H1 (cell line): ENCODE measurements around the gene FGGY. TPM values are rescaled to one million over a fixed set of nuclear protein-coding genes. Genes with fewer than 3 reads are reported as not detected.

Experiments used
- CTCF ChIA-PET: fragments of 300-600 bp; sonication (Branson Sonifier 250); formaldehyde crosslinking; loops from one replicate; lab custom pipeline; 2021; ENCODE audit not compliant: partially characterized antibody; lab: Charles Lee
- POLR2A ChIA-PET: fragments of 300-600 bp; sonication (Branson Sonifier 250); formaldehyde crosslinking; loops from one replicate; lab custom pipeline; 2021; ENCODE audit warnings: inconsistent platforms; ENCODE audit not compliant: partially characterized antibody; lab: Charles Lee
- DNase-seq, 2 experiments: peaks; one replicate each; pipeline versions ENCODE4 v3.0.0 to v3.0.0-alpha.2; 2010 to 2022; ENCODE audit warnings: low spot score in 2 of 2, low read depth in 1 of 2, mixed read lengths in 1 of 2
- FAIRE-seq: peaks from 2 replicates; lab custom pipeline; 2011; peaks lifted over from hg19 to GRCh38; lab: Jason Lieb, UNC
- H2AFZ ChIP-seq: 2 replicates; pipeline ENCODE4 v1.8.1; 2012; ENCODE audit warnings: low read length, inconsistent platforms
- H2AK5ac ChIP-seq: 2 replicates; pipeline ENCODE4 v1.6.1; 2013; ENCODE audit warnings: low read depth, low read length
- H2BK120ac ChIP-seq: replicated peaks from 2 replicates; pipeline ENCODE3; 2013; ENCODE audit warnings: low read depth, low read length, inconsistent platforms
- H2BK12ac ChIP-seq: 2 replicates; pipeline ENCODE4 v1.6.1; 2013; ENCODE audit warnings: low read depth, low read length
- H2BK15ac ChIP-seq: 2 replicates; pipeline ENCODE4 v1.6.1; 2013; ENCODE audit warnings: low read length
- H2BK20ac ChIP-seq: 2 replicates; pipeline ENCODE4 v1.6.1; 2013; ENCODE audit warnings: low read length
- H2BK5ac ChIP-seq: 2 replicates; pipeline ENCODE4 v1.6.1; 2013; ENCODE audit warnings: low read depth, low read length
- H3K14ac ChIP-seq: 2 replicates; pipeline ENCODE4 v1.6.1; 2013; ENCODE audit warnings: inconsistent platforms; ENCODE audit not compliant: insufficient read length
- H3K18ac ChIP-seq: 2 replicates; pipeline ENCODE4 v1.6.1; 2013; ENCODE audit warnings: low read length; ENCODE audit errors: extremely low read depth
- H3K23ac ChIP-seq: 2 replicates; pipeline ENCODE4 v1.6.1; 2013; ENCODE audit warnings: inconsistent platforms; ENCODE audit not compliant: insufficient read length
- H3K23me2 ChIP-seq: 2 replicates; pipeline ENCODE4 v1.6.1; 2013; ENCODE audit warnings: low read depth, low read length
- H3K27ac ChIP-seq: 2 replicates; pipeline ENCODE4 v1.6.1; 2011; ENCODE audit warnings: low read depth, low read length, inconsistent platforms
- H3K27me3 ChIP-seq, 4 experiments: replicated peaks in 1 of 4; 1 replicate in 1 of 4; 2 replicates in 3 of 4; pipeline versions ENCODE4 v1.6.1 to v1.8.1; 2011 to 2013; ENCODE audit warnings: low read length in 3 of 4, mild to moderate bottlenecking in 3 of 4, inconsistent platforms in 2 of 4, mixed read lengths in 2 of 4, moderate library complexity in 1 of 4; ENCODE audit not compliant: control insufficient read depth in 3 of 4, insufficient read depth in 3 of 4; ENCODE audit errors: extremely low read depth in 1 of 4
- H3K36me3 ChIP-seq, 4 experiments: 2 replicates each; pipeline versions ENCODE4 v1.6.1 to v1.8.1; 2011 to 2013; ENCODE audit warnings: mild to moderate bottlenecking in 4 of 4, low read length in 3 of 4, moderate library complexity in 2 of 4, control low read depth in 1 of 4, inconsistent platforms in 1 of 4; ENCODE audit not compliant: insufficient read depth in 4 of 4, control insufficient read depth in 2 of 4
- H3K4ac ChIP-seq: replicated peaks from 2 replicates; pipeline ENCODE3; 2013; ENCODE audit warnings: low read length, low read depth, mixed read lengths, inconsistent platforms; ENCODE audit not compliant: insufficient read length
- H3K4me1 ChIP-seq, 4 experiments: replicated peaks in 1 of 4; 1 replicate in 1 of 4; 2 replicates in 3 of 4; pipeline versions ENCODE4 v1.6.1 to v1.8.1; 2011 to 2013; ENCODE audit warnings: low read length in 3 of 4, inconsistent platforms in 2 of 4, mixed read lengths in 1 of 4; ENCODE audit not compliant: insufficient read depth in 4 of 4, control insufficient read depth in 3 of 4
- H3K4me2 ChIP-seq, 2 experiments: 2 replicates each; pipeline versions ENCODE4 v1.6.1 to v1.8.1; 2011 to 2013; ENCODE audit warnings: low read depth in 2 of 2, low read length in 2 of 2, control low read depth in 1 of 2, inconsistent platforms in 1 of 2, mild to moderate bottlenecking in 1 of 2; ENCODE audit not compliant: insufficient read depth in 1 of 2
- H3K4me3 ChIP-seq, 4 experiments: fragments of 200-600, 300-600 bp in 1 of 4; sonication (generic), shearing (Covaris generic), sonication (Bioruptor Twin) in 1 of 4; 2 replicates each; pipeline versions ENCODE4 v1.5.1 to v1.8.1; 2011 to 2016; ENCODE audit warnings: low read length in 4 of 4, low read depth in 3 of 4, control low read depth in 2 of 4, inconsistent platforms in 2 of 4, mild to moderate bottlenecking in 2 of 4, mixed read lengths in 1 of 4, moderate library complexity in 1 of 4; ENCODE audit not compliant: insufficient read depth in 2 of 4; ENCODE audit errors: extremely low read depth in 1 of 4
- H3K56ac ChIP-seq: replicated peaks from 2 replicates; pipeline ENCODE3; 2013; ENCODE audit warnings: low read depth, mild to moderate bottlenecking, mixed read lengths, low read length, inconsistent platforms; ENCODE audit not compliant: insufficient read length
- H3K79me1 ChIP-seq: 2 replicates; pipeline ENCODE4 v1.6.1; 2013; ENCODE audit warnings: low read depth, low read length, control low read depth
- H3K79me2 ChIP-seq, 2 experiments: 2 replicates each; pipeline versions ENCODE4 v1.6.1 to v1.8.1; 2012 to 2013; ENCODE audit warnings: low read length in 2 of 2, mild to moderate bottlenecking in 2 of 2, inconsistent platforms in 1 of 2; ENCODE audit not compliant: insufficient read depth in 2 of 2, control insufficient read depth in 1 of 2
- H3K9ac ChIP-seq, 4 experiments: replicated peaks in 1 of 4; 1 replicate in 1 of 4; 2 replicates in 3 of 4; pipeline versions ENCODE4 v1.6.1 to v1.8.1; 2011 to 2013; ENCODE audit warnings: low read depth in 3 of 4, low read length in 3 of 4, control low read depth in 2 of 4, mild to moderate bottlenecking in 2 of 4, moderate library complexity in 2 of 4, inconsistent platforms in 1 of 4; ENCODE audit errors: extremely low read depth in 1 of 4
- H3K9me3 ChIP-seq, 2 experiments: 2 replicates each; pipeline versions ENCODE4 v1.6.1 to v1.8.1; 2012 to 2013; ENCODE audit warnings: mild to moderate bottlenecking in 2 of 2, moderate library complexity in 2 of 2, control low read depth in 1 of 2, inconsistent platforms in 1 of 2, low read depth in 1 of 2, low read length in 1 of 2, mixed read lengths in 1 of 2; ENCODE audit not compliant: insufficient read depth in 2 of 2
- H4K20me1 ChIP-seq, 2 experiments: replicated peaks in 1 of 2; 2 replicates each; pipeline versions ENCODE3 to v1.8.1; 2011 to 2013; ENCODE audit warnings: inconsistent platforms in 2 of 2, low read length in 2 of 2, mild to moderate bottlenecking in 1 of 2; ENCODE audit not compliant: insufficient read depth in 2 of 2, control insufficient read depth in 1 of 2
- H4K5ac ChIP-seq: 2 replicates; pipeline ENCODE4 v1.6.1; 2013; ENCODE audit warnings: low read length, low read depth, mixed read lengths, inconsistent platforms; ENCODE audit not compliant: insufficient read length
- H4K8ac ChIP-seq: 2 replicates; pipeline ENCODE4 v1.8.0; 2013; ENCODE audit warnings: mild to moderate bottlenecking, moderate library complexity, low read length, inconsistent platforms; ENCODE audit not compliant: insufficient read depth; ENCODE audit errors: extremely low read depth
- H4K91ac ChIP-seq: replicated peaks from 2 replicates; pipeline ENCODE3; 2013; ENCODE audit warnings: low read length, mixed read lengths, inconsistent platforms; ENCODE audit not compliant: insufficient read length
- SP1 ChIP-seq: IDR thresholded peaks from 2 replicates; pipeline ENCODE4 v1.6.1; 2011; ENCODE audit warnings: low read depth, low read length
- WGBS, 2 experiments: shearing (Covaris generic) in 1 of 2; methylation state at CpG; one replicate each; pipeline versions ENCODE4 v1.1.6 to v1.1.7; 2013 to 2015; ENCODE audit warnings: low lambda C conversion rate in 2 of 2, mixed read lengths in 2 of 2, inconsistent platforms in 1 of 2, low coverage in 1 of 2, missing lambda C conversion rate in 1 of 2; ENCODE audit not compliant: insufficient replicate concordance in 2 of 2, insufficient coverage in 1 of 2, insufficient read length in 1 of 2; ENCODE audit errors: extremely low coverage in 1 of 2, missing lambda C conversion rate in 1 of 2; 5-methylcytosine and 5-hydroxymethylcytosine counted together
- polyA plus RNA-seq, 7 experiments: library from polyadenylated mRNA; depleted of rRNA in 3 of 7; stranded (reverse) in 5 of 7; unstranded in 2 of 7; fragments of >200 nt in 5 of 7; fragments of 200-250 nt in 2 of 7; gene quantifications; 1 replicate in 5 of 7; 2 replicates in 1 of 7; 4 replicates in 1 of 7; pipeline versions ENCODE4 v1.2.1 to v1.2.3, GENCODE V29; 2011 to 2013; ENCODE audit warnings: missing spikeins in 2 of 7, mixed read lengths in 2 of 7
- total RNA-seq: library from RNA; stranded (reverse); fragmentation: NEBNext Ultra II Directional; extraction: Animal tissue kit (Norgen Biotek cat#: 25700); gene quantifications from 2 replicates; pipeline ENCODE4 v1.2.1, GENCODE V29; 2021

Gene FGGY
- total and polyA plus RNA-seq, 2 of the 8 experiments (the other 6 are each of a cell fraction or from before 2014, with no cell fraction given) = 10.3 to 12.5 TPM

GRCh38 chr1:59360729-59361128 is 63.8 kb downstream of the FGGY start:
- H3K9ac ChIP-seq = no peak overlapping the region
- POLR2A ChIA-PET = no interaction called here
- H3K23me2 ChIP-seq = no peaks in the 10 kb centered on the region
- TF ChIP-seq SP1 = no peak
- TF ChIP-seq, all 59 proteins: peak for 0
- H3K4ac ChIP-seq = no peak overlapping the region
- H2AFZ ChIP-seq = no peak overlapping the region
- H2BK20ac ChIP-seq = no peak overlapping the region
- CTCF ChIA-PET = interaction anchor here (1.0 to 1.1 kb wide), 2 partner anchors 8 to 174 kb away, joined by 3 to 4 read pairs; no protein-coding TSS in a partner anchor
- H3K4me1 ChIP-seq = no peaks in the 10 kb centered on the region
- DNase-seq (no peak), FAIRE-seq (no peak)
- no peak overlapping the region for H2BK5ac ChIP-seq
- no peak overlapping the region for H2BK12ac ChIP-seq
- no peak overlapping the region for H4K91ac ChIP-seq
- H3K14ac ChIP-seq = no peak overlapping the region
- H3K23ac ChIP-seq = no peak overlapping the region
- H3K79me1 ChIP-seq = no peaks in the 10 kb centered on the region
- H2AK5ac ChIP-seq = no peak overlapping the region
- no peak overlapping the region for H4K5ac ChIP-seq
- no peak overlapping the region for H4K8ac ChIP-seq
- no peak overlapping the region for H3K18ac ChIP-seq
- no peaks in the 10 kb centered on the region for H3K27me3 ChIP-seq
- no peak overlapping the region for H2BK120ac ChIP-seq
- no peaks in the 10 kb centered on the region for H3K36me3 ChIP-seq
- WGBS, 2 experiments = 87% methylated on average over 2 of the region's 2 CpGs; no CpG with 5 or more reads in 1 of the 2 experiments
- H3K27ac ChIP-seq = no peak overlapping the region
- no peak overlapping the region for H2BK15ac ChIP-seq
- H3K4me3 ChIP-seq = no peak overlapping the region
- no peaks in the 10 kb centered on the region for H4K20me1 ChIP-seq
- no peaks in the 10 kb centered on the region for H3K9me3 ChIP-seq
- H3K4me2 ChIP-seq = no peak overlapping the region
- H3K56ac ChIP-seq = no peak overlapping the region
- no peaks in the 10 kb centered on the region for H3K79me2 ChIP-seq
